Heart left ventricle (tissue), 13 donors: Measurements from ENCODE around the gene NAT8L.
"Not testable (repeated sequence)": the region's sequence is repeated elsewhere in the genome, so short reads cannot be mapped to it uniquely, and the experiment has no call there.

Source experiments
- POLR2A ChIP-seq, 2 donors: fragments of 450-650 bp; IDR thresholded peaks; one replicate each; pipeline ENCODE4 v1.6.1; 2017; ENCODE audit warnings: antibody characterized with exemption in 2 of 2, mild to moderate bottlenecking in 2 of 2, moderate library complexity in 2 of 2
- TF ChIP-seq, protein P1 (sequence below), 12 donors: fragments of 200-600 bp; sonication (generic) in 4 of 12; IDR thresholded peaks; one replicate each; pipeline versions ENCODE4 v1.5.0 to v1.8.0; 2018 to 2022; ENCODE audit warnings: antibody characterized with exemption in 12 of 12, mild to moderate bottlenecking in 5 of 12
- donor health status: ischemic (EF 13 %, LVEDD 7.1; RV severe dilation, severe dysfunction).
- donor health status: DM: no; HTN: yes; CAD: no.
- donor health status: DM: no; HTN: no; CAD: no.
- donor health status: ischemic (EF 25% LVEDD 6.9; RV normal size, moderate dysfunction).
- donor health status: ischemic (EF 25% LVEDD 5.7; RV mildly dilated, moderate dysfunction).
- donor health status: ischemic (EF 35%, LVEDD 5.7; RV mildly dilated, moderate dysfunction).
- donor health status: nonischemic (EF 11% LVEDD 7.7; RV severe dilation, severe dysfunction).
- donor health status: DM: yes; HTN: yes; CAD: no.
- donor health status: PGD.
- donor health status: ischemic (EF 29% LVEDD 5.4; RV normal size, mild dysfunction).
- donor health status: nonischemic (EF 23%, LVEDD 6.1; RV moderate dilation, normal function).

DNA sequence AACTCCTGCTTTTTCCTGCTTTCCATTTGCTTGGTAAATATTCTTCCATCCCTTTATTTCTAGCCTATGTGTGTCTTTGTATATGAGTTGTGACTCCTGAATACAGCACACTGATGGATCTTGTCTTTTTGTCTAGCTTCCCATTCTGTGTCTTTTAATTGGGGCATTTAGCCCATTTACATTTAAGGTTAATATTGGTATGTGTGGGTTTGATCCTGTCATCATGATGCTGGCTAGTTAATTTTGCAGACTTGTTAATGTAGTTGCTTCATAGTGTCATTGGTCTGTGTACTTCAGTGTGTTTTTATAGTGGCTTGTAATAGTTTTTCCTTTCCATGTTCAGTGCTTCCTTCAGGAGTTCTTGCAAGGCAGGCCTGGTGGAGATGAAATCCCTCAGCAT lies 28.0 kb upstream of the NAT8L start:
- TF ChIP-seq, protein P1, sequence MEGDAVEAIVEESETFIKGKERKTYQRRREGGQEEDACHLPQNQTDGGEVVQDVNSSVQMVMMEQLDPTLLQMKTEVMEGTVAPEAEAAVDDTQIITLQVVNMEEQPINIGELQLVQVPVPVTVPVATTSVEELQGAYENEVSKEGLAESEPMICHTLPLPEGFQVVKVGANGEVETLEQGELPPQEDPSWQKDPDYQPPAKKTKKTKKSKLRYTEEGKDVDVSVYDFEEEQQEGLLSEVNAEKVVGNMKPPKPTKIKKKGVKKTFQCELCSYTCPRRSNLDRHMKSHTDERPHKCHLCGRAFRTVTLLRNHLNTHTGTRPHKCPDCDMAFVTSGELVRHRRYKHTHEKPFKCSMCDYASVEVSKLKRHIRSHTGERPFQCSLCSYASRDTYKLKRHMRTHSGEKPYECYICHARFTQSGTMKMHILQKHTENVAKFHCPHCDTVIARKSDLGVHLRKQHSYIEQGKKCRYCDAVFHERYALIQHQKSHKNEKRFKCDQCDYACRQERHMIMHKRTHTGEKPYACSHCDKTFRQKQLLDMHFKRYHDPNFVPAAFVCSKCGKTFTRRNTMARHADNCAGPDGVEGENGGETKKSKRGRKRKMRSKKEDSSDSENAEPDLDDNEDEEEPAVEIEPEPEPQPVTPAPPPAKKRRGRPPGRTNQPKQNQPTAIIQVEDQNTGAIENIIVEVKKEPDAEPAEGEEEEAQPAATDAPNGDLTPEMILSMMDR (IDR thresholded peaks at IDR 0.05), result not testable (repeated sequence)
- TF ChIP-seq POLR2A (IDR thresholded peaks at IDR 0.05), result not testable (repeated sequence)
